Thyroid gland (tissue), 4 donors: ENCODE measurements around the gene LDLR.

Source experiments
- CTCF ChIP-seq, 6 experiments: fragments of 200-600 bp in 3 of 6; fragments of 450-650 bp in 3 of 6; sonication (generic) in 3 of 6; IDR thresholded peaks; one replicate each; pipeline ENCODE4 v1.5.1; 2016 to 2019; ENCODE audit warnings: antibody characterized with exemption in 6 of 6, mild to moderate bottlenecking in 2 of 6, inconsistent platforms in 1 of 6, moderate library complexity in 1 of 6
- POLR2A ChIP-seq, 2 donors: fragments of 450-650 bp; IDR thresholded peaks; one replicate each; pipeline ENCODE4 v1.6.1; 2017; ENCODE audit warnings: antibody characterized with exemption in 2 of 2, mild to moderate bottlenecking in 2 of 2, moderate library complexity in 1 of 2

DNA sequence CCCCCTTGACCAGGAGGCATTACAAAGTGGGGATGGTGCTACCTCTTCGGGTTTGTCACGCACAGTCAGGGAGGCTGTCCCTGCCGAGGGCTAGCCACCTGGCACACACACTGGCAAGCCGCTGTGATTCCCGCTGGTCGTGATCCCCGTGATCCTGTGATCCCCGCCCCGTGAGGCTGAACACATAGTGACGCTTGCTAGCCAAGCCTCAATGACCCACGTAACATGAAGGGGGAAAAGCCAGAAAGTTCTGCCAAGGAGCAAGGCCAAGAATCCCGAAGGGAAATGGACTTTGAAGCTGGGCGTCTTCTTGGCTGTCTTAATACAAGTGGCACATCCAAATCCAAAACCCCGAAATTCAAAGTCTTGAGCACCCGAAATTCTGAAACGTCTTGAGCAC is 13.7 kb downstream of the LDLR start:
- TF ChIP-seq CTCF (IDR thresholded peaks at IDR 0.05), result no peak
- no peak for TF ChIP-seq POLR2A (IDR thresholded peaks at IDR 0.05)
